GM19395 (cell line): Measurements from ENCODE around the gene ADAM33.

Experiments used
- ATAC-seq: cut with Tn5 transposase; IDR thresholded peaks from one replicate; pipeline ENCODE4 v1.9.1; 2021; ENCODE audit warnings: mild to moderate bottlenecking, moderate library complexity; ENCODE audit not compliant: unreplicated experiment

The ADAM33 gene

GRCh38 chr20:3651204-3651962, 30.4 kb downstream of the ADAM33 start:
- ATAC-seq = no peak

GRCh38 chr20:3648951-3649350, 32.9 kb downstream of the ADAM33 start:
- no peak for ATAC-seq

- ATAC-seq = no peak
Observed at GRCh38 chr20:3647473-3647872, 34.3 kb downstream of the ADAM33 start.

- ATAC-seq = no peak
Observed at GRCh38 chr20:3646651-3647050, 35.2 kb downstream of the ADAM33 start.

GRCh38 chr20:3646067-3646440, 35.8 kb downstream of the ADAM33 start:
- ATAC-seq = no peak

GRCh38 chr20:3645309-3646066, 36.3 kb downstream of the ADAM33 start:
- no peak for ATAC-seq

- no peak for ATAC-seq
Observed at GRCh38 chr20:3640259-3640658, 41.6 kb downstream of the ADAM33 start.

GRCh38 chr20:3635346-3635745, 46.5 kb downstream of the ADAM33 start:
- no peak for ATAC-seq

GRCh38 chr20:3633913-3634478, 47.8 kb downstream of the ADAM33 start:
- ATAC-seq = no peak

GRCh38 chr20:3632311-3633004, 49.4 kb downstream of the ADAM33 start:
- no peak for ATAC-seq

GRCh38 chr20:3631534-3631933, 50.3 kb downstream of the ADAM33 start:
- ATAC-seq = no peak

- ATAC-seq = no peak
Observed at GRCh38 chr20:3630429-3630828, 51.4 kb downstream of the ADAM33 start.

- ATAC-seq = no peak
Observed at GRCh38 chr20:3629893-3630292, 51.9 kb downstream of the ADAM33 start.

GRCh38 chr20:3628502-3629314, 53.1 kb downstream of the ADAM33 start:
- no peak for ATAC-seq

GRCh38 chr20:3627476-3627875, 54.3 kb downstream of the ADAM33 start:
- no peak for ATAC-seq

GRCh38 chr20:3622406-3622805, 59.4 kb downstream of the ADAM33 start:
- no peak for ATAC-seq

GRCh38 chr20:3621111-3621510, 60.7 kb downstream of the ADAM33 start:
- no peak for ATAC-seq
